Keratinocyte (primary cell): ENCODE data around the gene C17orf75.

Experiments
- CTCF ChIP-seq, 3 experiments: IDR thresholded peaks in 1 of 3; conservative IDR thresholded peaks in 1 of 3; optimal IDR thresholded peaks in 1 of 3; 2 replicates in 2 of 3; 3 replicates in 1 of 3; pipeline versions ENCODE3 to v1.5.1; 2011; ENCODE audit warnings: low read length in 3 of 3, mild to moderate bottlenecking in 3 of 3, moderate library complexity in 2 of 3, control low read depth in 1 of 3, inconsistent platforms in 1 of 3; ENCODE audit not compliant: insufficient read depth in 2 of 3; ENCODE audit errors: extremely low read depth in 1 of 3
- EZH2 ChIP-seq: IDR thresholded peaks from one replicate; pipeline ENCODE4 v1.6.1; 2012; ENCODE audit warnings: inconsistent platforms, mild to moderate bottlenecking, low read length, moderate library complexity

GRCh38 chr17:32335046-32335445, 6.9 kb downstream of the C17orf75 start:
- TF ChIP-seq CTCF (optimal IDR thresholded peaks at IDR 0.05 in 1 of 3, IDR thresholded peaks at IDR 0.05 in 1 of 3, conservative IDR thresholded peaks at IDR 0.05 in 1 of 3; ENCODE audit: extremely low read depth in 1 of 3, insufficient read depth in 2 of 3, low read length in 3 of 3) (no peak), EZH2 (no peak)
